Keratinocyte (primary cell): ENCODE data around the gene MXRA7. TPM values are rescaled to one million over a fixed set of nuclear protein-coding genes. Genes with fewer than 3 reads are reported as not detected.

Experiments used
- DNase-seq: peaks from one replicate; pipeline ENCODE4 v3.0.0-alpha.2; 2011; ENCODE audit warnings: low read depth, missing footprints, low spot score
- FAIRE-seq: peaks from 2 replicates; lab custom pipeline; 2011; peaks lifted over from hg19 to GRCh38; lab: Jason Lieb, UNC
- H2AFZ ChIP-seq: 2 replicates; pipeline ENCODE4 v1.6.0; 2012; ENCODE audit warnings: low read length, control low read depth, inconsistent platforms; ENCODE audit not compliant: control insufficient read depth
- H3K27ac ChIP-seq: 2 replicates; pipeline ENCODE4 v1.5.1; 2011; ENCODE audit warnings: low read length; ENCODE audit not compliant: control insufficient read depth, insufficient read depth
- H3K27me3 ChIP-seq: 3 replicates; pipeline ENCODE4 v1.6.0; 2011; ENCODE audit warnings: low read length; ENCODE audit not compliant: control insufficient read depth, insufficient read depth; ENCODE audit errors: extremely low read depth
- H3K36me3 ChIP-seq, 2 experiments: 2 replicates in 1 of 2; 3 replicates in 1 of 2; pipeline ENCODE4 v1.5.1; 2011; ENCODE audit warnings: low read length in 2 of 2, mild to moderate bottlenecking in 1 of 2; ENCODE audit not compliant: control insufficient read depth in 2 of 2, insufficient read depth in 2 of 2; ENCODE audit errors: extremely low read depth in 1 of 2
- H3K4me1 ChIP-seq: 3 replicates; pipeline ENCODE4 v1.5.1; 2011; ENCODE audit warnings: low read length; ENCODE audit not compliant: control insufficient read depth, insufficient read depth; ENCODE audit errors: extremely low read depth
- H3K4me2 ChIP-seq: 3 replicates; pipeline ENCODE4 v1.6.0; 2011; ENCODE audit warnings: low read depth, low read length; ENCODE audit not compliant: control insufficient read depth, insufficient read depth; ENCODE audit errors: extremely low read depth
- H3K4me3 ChIP-seq, 3 experiments: fragments of 200-600 bp in 1 of 3; sonication (generic) in 1 of 3; 2 replicates in 2 of 3; 3 replicates in 1 of 3; pipeline ENCODE4 v1.5.1; 2011 to 2016; ENCODE audit warnings: low read length in 3 of 3, mild to moderate bottlenecking in 3 of 3, control low read depth in 2 of 3, inconsistent platforms in 1 of 3, low read depth in 1 of 3, mixed read lengths in 1 of 3, mixed run types in 1 of 3, moderate library complexity in 1 of 3; ENCODE audit not compliant: control insufficient read depth in 2 of 3, insufficient read depth in 2 of 3; ENCODE audit errors: extremely low read depth in 1 of 3
- H3K79me2 ChIP-seq: 2 replicates; pipeline ENCODE4 v1.6.0; 2012; ENCODE audit warnings: low read length; ENCODE audit not compliant: control insufficient read depth, insufficient read depth
- H3K9ac ChIP-seq: 3 replicates; pipeline ENCODE4 v1.6.0; 2011; ENCODE audit warnings: low read length; ENCODE audit not compliant: control insufficient read depth, insufficient read depth; ENCODE audit errors: extremely low read depth
- H3K9me1 ChIP-seq: 3 replicates; pipeline ENCODE4 v1.6.0; 2011; ENCODE audit warnings: low read length; ENCODE audit not compliant: control insufficient read depth, insufficient read depth; ENCODE audit errors: extremely low read depth
- H3K9me3 ChIP-seq: 2 replicates; pipeline ENCODE4 v1.5.1; 2012; ENCODE audit warnings: low read depth, low read length; ENCODE audit not compliant: control insufficient read depth
- H4K20me1 ChIP-seq: 3 replicates; pipeline ENCODE4 v1.6.0; 2011; ENCODE audit warnings: low read length; ENCODE audit not compliant: control insufficient read depth, insufficient read depth; ENCODE audit errors: extremely low read depth
- CTCF ChIP-seq, 3 experiments: IDR thresholded peaks in 1 of 3; conservative IDR thresholded peaks in 1 of 3; optimal IDR thresholded peaks in 1 of 3; 2 replicates in 2 of 3; 3 replicates in 1 of 3; pipeline versions ENCODE3 to v1.5.1; 2011; ENCODE audit warnings: low read length in 3 of 3, mild to moderate bottlenecking in 3 of 3, moderate library complexity in 2 of 3, control low read depth in 1 of 3, inconsistent platforms in 1 of 3; ENCODE audit not compliant: insufficient read depth in 2 of 3; ENCODE audit errors: extremely low read depth in 1 of 3
- EZH2 ChIP-seq: IDR thresholded peaks from one replicate; pipeline ENCODE4 v1.6.1; 2012; ENCODE audit warnings: inconsistent platforms, mild to moderate bottlenecking, low read length, moderate library complexity
- dilution Hi-C: fragments of 300-500 bp; cut with MboI; formaldehyde crosslinking; loops from one replicate; pipeline ENCODE4 v1.7.0; 2020; ENCODE audit warnings: low sequenced_read_pairs; ENCODE audit not compliant: extremely low pct_ligation_motif_present
- polyA plus RNA-seq, 5 experiments: library from polyadenylated mRNA; depleted of rRNA in 3 of 5; stranded (reverse) in 3 of 5; stranded (forward) in 1 of 5; unstranded in 1 of 5; fragments of >200 nt; gene quantifications; 1 replicate in 1 of 5; 2 replicates in 3 of 5; 3 replicates in 1 of 5; pipeline versions ENCODE4 v1.2.1 to v1.2.3, GENCODE V29; 2011 to 2012; ENCODE audit warnings: missing spikeins in 2 of 5, low read depth in 1 of 5, low replicate concordance in 1 of 5

Gene MXRA7
- polyA plus RNA-seq, 1 donor (not counting 4 experiments of a cell fraction or from before 2014, with no cell fraction given): 118 TPM

- dilution Hi-C loops: no loop called here
- no peak overlapping the region for H2AFZ ChIP-seq
- H3K9ac ChIP-seq: no peak overlapping the region
- no peak overlapping the region for H3K4me3 ChIP-seq
- H3K4me1 ChIP-seq: no peaks in the 10 kb centered on the region
- no peak for DNase-seq
- no peaks in the 10 kb centered on the region for H3K79me2 ChIP-seq
- H3K9me1 ChIP-seq: no peaks in the 10 kb centered on the region
- H3K36me3 ChIP-seq: no peaks in the 10 kb centered on the region
- TF ChIP-seq CTCF (optimal IDR thresholded peaks at IDR 0.05 in 1 of 3, IDR thresholded peaks at IDR 0.05 in 1 of 3, conservative IDR thresholded peaks at IDR 0.05 in 1 of 3; ENCODE audit: extremely low read depth in 1 of 3, insufficient read depth in 2 of 3, low read length in 3 of 3) (no peak), EZH2 (no peak)
- no peak for FAIRE-seq
- H4K20me1 ChIP-seq: no peaks in the 10 kb centered on the region
- no peaks in the 10 kb centered on the region for H3K9me3 ChIP-seq
- no peak overlapping the region for H3K4me2 ChIP-seq
- H3K27me3 ChIP-seq: no peaks in the 10 kb centered on the region
- no peak overlapping the region for H3K27ac ChIP-seq
Measured at GRCh38 chr17:76633628-76634328, 77.0 kb downstream of the MXRA7 start.

GRCh38 chr17:76631821-76632565 is 78.8 kb downstream of the MXRA7 start:
- Histone ChIP-seq H3K9me1 (no peaks in the 10 kb centered on the region), H3K36me3 (no peaks in the 10 kb centered on the region), H3K4me1 (no peaks in the 10 kb centered on the region), H3K79me2 (no peaks in the 10 kb centered on the region), H3K9me3 (no peaks in the 10 kb centered on the region), H3K4me3 (no peak overlapping the region), H3K27ac (no peak overlapping the region), H4K20me1 (no peaks in the 10 kb centered on the region), H2AFZ (no peak overlapping the region), H3K4me2 (no peak overlapping the region), H3K9ac (no peak overlapping the region), H3K27me3 (no peaks in the 10 kb centered on the region)
- FAIRE-seq: no peak
- dilution Hi-C loops: no loop called here
- TF ChIP-seq CTCF (optimal IDR thresholded peaks at IDR 0.05 in 1 of 3, IDR thresholded peaks at IDR 0.05 in 1 of 3, conservative IDR thresholded peaks at IDR 0.05 in 1 of 3; ENCODE audit: extremely low read depth in 1 of 3, insufficient read depth in 2 of 3, low read length in 3 of 3): no peak
- TF ChIP-seq EZH2: no peak
- DNase-seq: no peak
